HEK293 (cell line): ENCODE results near the gene LRRC74A.
A peak's percentile ranks its signal among the peaks of the same experiment; 100 is the strongest.

ENCODE experiments used
- CTCF ChIA-PET: fragments of 350-600 bp; formaldehyde crosslinking; extraction: SDS; loops from one replicate; lab custom pipeline; 2021; ENCODE audit warnings: antibody characterized with exemption; lab: Yijun Ruan, JAX
- POLR2A ChIA-PET: fragments of 300-600 bp; formaldehyde crosslinking; extraction: SDS; loops from one replicate; lab custom pipeline; 2020; ENCODE audit warnings: antibody characterized with exemption, inconsistent platforms; lab: Yijun Ruan, JAX
- H3K27ac ChIP-seq: fragments of 200-500 bp; sonication (Bioruptor generic); 2 replicates; pipeline ENCODE4 v1.5.1; 2014; ENCODE audit warnings: low read depth, low read length, control low read depth, inconsistent platforms; ENCODE audit errors: extremely low read depth
- H3K36me3 ChIP-seq, 2 experiments: fragments of 200-500 bp in 1 of 2; sonication (Bioruptor generic) in 1 of 2; 1 replicate in 1 of 2; 2 replicates in 1 of 2; pipeline ENCODE4 v1.5.1; 2014 to 2017; ENCODE audit warnings: inconsistent platforms in 2 of 2, low read length in 2 of 2; ENCODE audit not compliant: control insufficient read depth in 2 of 2, insufficient read depth in 1 of 2
- H3K4me1 ChIP-seq: fragments of 200-500 bp; sonication (Bioruptor generic); 2 replicates; pipeline ENCODE4 v1.5.1; 2014; ENCODE audit warnings: mild to moderate bottlenecking, low read length, inconsistent platforms; ENCODE audit not compliant: control insufficient read depth, insufficient read depth
- H3K4me3 ChIP-seq: 2 replicates; pipeline ENCODE4 v1.5.1; 2011; ENCODE audit warnings: low read depth, mild to moderate bottlenecking, control low read depth, low read length, moderate library complexity
- H3K9me3 ChIP-seq: fragments of 200-500 bp; sonication (Bioruptor generic); 2 replicates; pipeline ENCODE4 v1.5.1; 2014; ENCODE audit warnings: low read depth, low read length, inconsistent platforms; ENCODE audit not compliant: control insufficient read depth, insufficient read depth
- ZFP37 ChIP-seq: fragments of 450-650 bp; formaldehyde crosslinking; IDR thresholded peaks from 2 replicates; pipeline ENCODE4 v1.5.1; 2016; ENCODE audit warnings: missing biosample characterization, missing genetic modification characterization
- ZIC2 ChIP-seq: fragments of 450-650 bp; formaldehyde crosslinking; IDR thresholded peaks from 2 replicates; pipeline ENCODE4 v1.5.1; 2016; ENCODE audit warnings: missing biosample characterization, missing genetic modification characterization
- ZNF112 ChIP-seq: fragments of 450-650 bp; formaldehyde crosslinking; IDR thresholded peaks from 2 replicates; pipeline ENCODE4 v1.5.0; 2017; ENCODE audit warnings: missing biosample characterization, missing genetic modification characterization
- ZNF2 ChIP-seq: fragments of 450-650 bp; formaldehyde crosslinking; IDR thresholded peaks from 2 replicates; pipeline ENCODE4 v1.5.1; 2016; ENCODE audit warnings: missing biosample characterization, missing genetic modification characterization
- ZNF239 ChIP-seq: fragments of 450-650 bp; formaldehyde crosslinking; IDR thresholded peaks from 2 replicates; pipeline ENCODE4 v1.5.1; 2016; ENCODE audit warnings: missing biosample characterization, missing genetic modification characterization
- ZNF335 ChIP-seq: fragments of 450-650 bp; formaldehyde crosslinking; conservative IDR thresholded peaks from 2 replicates; pipeline ENCODE4 v1.5.1; 2016; ENCODE audit warnings: missing biosample characterization, missing genetic modification characterization
- ZNF341 ChIP-seq: fragments of 450-650 bp; formaldehyde crosslinking; IDR thresholded peaks from 2 replicates; pipeline ENCODE4; 2016; ENCODE audit warnings: low read depth, missing biosample characterization, missing genetic modification characterization
- ZNF350 ChIP-seq: fragments of 450-650 bp; formaldehyde crosslinking; IDR thresholded peaks from 2 replicates; pipeline ENCODE4 v1.5.0; 2017; ENCODE audit warnings: missing biosample characterization, mild to moderate bottlenecking, missing genetic modification characterization
- ZNF404 ChIP-seq: fragments of 450-650 bp; formaldehyde crosslinking; IDR thresholded peaks from 2 replicates; pipeline ENCODE4 v1.5.1; 2017; ENCODE audit warnings: missing biosample characterization, missing genetic modification characterization
- ZNF548 ChIP-seq: fragments of 450-650 bp; formaldehyde crosslinking; IDR thresholded peaks from 2 replicates; pipeline ENCODE4 v1.5.1; 2016; ENCODE audit warnings: missing biosample characterization, missing genetic modification characterization
- ZNF610 ChIP-seq: fragments of 450-650 bp; formaldehyde crosslinking; IDR thresholded peaks from 2 replicates; pipeline ENCODE4 v1.5.1; 2016; ENCODE audit warnings: missing biosample characterization, missing genetic modification characterization, borderline replicate concordance
- ZNF791 ChIP-seq: fragments of 450-650 bp; formaldehyde crosslinking; IDR thresholded peaks from 2 replicates; pipeline ENCODE4 v1.5.1; 2016; ENCODE audit warnings: missing biosample characterization, missing genetic modification characterization
- ZSCAN23 ChIP-seq: fragments of 450-650 bp; formaldehyde crosslinking; IDR thresholded peaks from 2 replicates; pipeline ENCODE4 v1.5.1; 2016; ENCODE audit warnings: missing biosample characterization, missing genetic modification characterization
- TF ChIP-seq, protein P1 (sequence below): fragments of 450-650 bp; formaldehyde crosslinking; IDR thresholded peaks from 2 replicates; pipeline ENCODE4 v1.5.1; 2016; ENCODE audit warnings: missing biosample characterization, missing genetic modification characterization
- TF ChIP-seq, protein P2 (sequence below): fragments of 450-650 bp; formaldehyde crosslinking; IDR thresholded peaks from 2 replicates; pipeline ENCODE4 v1.5.1; 2017; ENCODE audit warnings: missing biosample characterization, mild to moderate bottlenecking, missing genetic modification characterization, moderate library complexity
- TF ChIP-seq, protein P3 (sequence below): fragments of 450-650 bp; formaldehyde crosslinking; IDR thresholded peaks from 2 replicates; pipeline ENCODE4 v1.5.1; 2016; ENCODE audit warnings: missing biosample characterization, missing genetic modification characterization
- TF ChIP-seq, protein P4 (sequence below): fragments of 450-650 bp; formaldehyde crosslinking; IDR thresholded peaks from 2 replicates; pipeline ENCODE4 v1.5.1; 2016; ENCODE audit warnings: missing biosample characterization, missing genetic modification characterization
- TF ChIP-seq, protein P5 (sequence below): fragments of 450-650 bp; formaldehyde crosslinking; IDR thresholded peaks from 2 replicates; pipeline ENCODE4 v1.5.1; 2016; ENCODE audit warnings: missing biosample characterization, missing genetic modification characterization
- TF ChIP-seq, protein P6 (sequence below): fragments of 450-650 bp; IDR thresholded peaks from 2 replicates; pipeline ENCODE4 v1.5.1; 2018; ENCODE audit warnings: missing biosample characterization, missing genetic modification characterization

The LRRC74A gene

DNA sequence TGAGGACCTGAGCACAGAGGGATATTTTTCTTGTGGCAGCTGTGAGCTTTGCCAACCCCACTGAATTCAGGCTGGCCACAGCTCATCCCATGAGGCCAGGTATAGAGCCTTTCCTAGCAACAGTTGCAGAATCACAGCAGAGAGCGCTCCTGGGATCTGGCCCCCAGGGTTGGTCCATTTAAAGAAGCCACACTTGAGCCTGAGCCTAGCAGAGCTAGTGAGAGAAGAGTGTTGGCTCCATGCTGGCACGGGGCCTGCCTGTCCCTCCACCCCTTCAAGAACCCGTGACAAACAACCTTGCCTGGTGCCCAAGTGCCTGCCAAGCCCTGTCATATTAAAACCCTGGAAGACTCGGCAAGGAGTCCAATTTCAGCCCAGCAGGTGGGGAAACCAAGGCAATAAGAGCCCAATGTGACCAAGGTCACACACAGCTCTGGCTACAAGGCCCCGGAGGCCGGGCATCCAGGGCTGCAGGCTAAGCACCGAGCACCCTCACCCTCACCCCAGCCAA, 91.6 kb downstream of the LRRC74A start:
- POLR2A ChIA-PET = interaction anchor here (1.3 to 2.9 kb wide), 2 partner anchors 44 to 111 kb away, joined by 7 to 10 read pairs; partner anchors contain the start of gene IRF2BPL
- no peaks in the 10 kb centered on the region for H3K36me3 ChIP-seq
- H3K4me3 ChIP-seq = no peak overlapping the region
- CTCF ChIA-PET = interaction anchor here (0.7 to 4.9 kb wide), 25 partner anchors 9 to 152 kb away, joined by 3 to 60 read pairs (median 7); no protein-coding TSS in a partner anchor
- H3K4me1 ChIP-seq = peaks cover 32% of the 10 kb centered on the region
- peak overlapping the region; percentile 95 for H3K27ac ChIP-seq
- H3K9me3 ChIP-seq = no peaks in the 10 kb centered on the region
- TF ChIP-seq, protein P1, sequence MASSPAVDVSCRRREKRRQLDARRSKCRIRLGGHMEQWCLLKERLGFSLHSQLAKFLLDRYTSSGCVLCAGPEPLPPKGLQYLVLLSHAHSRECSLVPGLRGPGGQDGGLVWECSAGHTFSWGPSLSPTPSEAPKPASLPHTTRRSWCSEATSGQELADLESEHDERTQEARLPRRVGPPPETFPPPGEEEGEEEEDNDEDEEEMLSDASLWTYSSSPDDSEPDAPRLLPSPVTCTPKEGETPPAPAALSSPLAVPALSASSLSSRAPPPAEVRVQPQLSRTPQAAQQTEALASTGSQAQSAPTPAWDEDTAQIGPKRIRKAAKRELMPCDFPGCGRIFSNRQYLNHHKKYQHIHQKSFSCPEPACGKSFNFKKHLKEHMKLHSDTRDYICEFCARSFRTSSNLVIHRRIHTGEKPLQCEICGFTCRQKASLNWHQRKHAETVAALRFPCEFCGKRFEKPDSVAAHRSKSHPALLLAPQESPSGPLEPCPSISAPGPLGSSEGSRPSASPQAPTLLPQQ = no peak
- TF ChIP-seq ZNF610 (tag by site-specific recombination) = no peak
- peak; percentile 3; the same call in 1 of the 2 replicates for TF ChIP-seq ZNF335 (tag by site-specific recombination)
- no peak for TF ChIP-seq ZNF2
- TF ChIP-seq, protein P2, sequence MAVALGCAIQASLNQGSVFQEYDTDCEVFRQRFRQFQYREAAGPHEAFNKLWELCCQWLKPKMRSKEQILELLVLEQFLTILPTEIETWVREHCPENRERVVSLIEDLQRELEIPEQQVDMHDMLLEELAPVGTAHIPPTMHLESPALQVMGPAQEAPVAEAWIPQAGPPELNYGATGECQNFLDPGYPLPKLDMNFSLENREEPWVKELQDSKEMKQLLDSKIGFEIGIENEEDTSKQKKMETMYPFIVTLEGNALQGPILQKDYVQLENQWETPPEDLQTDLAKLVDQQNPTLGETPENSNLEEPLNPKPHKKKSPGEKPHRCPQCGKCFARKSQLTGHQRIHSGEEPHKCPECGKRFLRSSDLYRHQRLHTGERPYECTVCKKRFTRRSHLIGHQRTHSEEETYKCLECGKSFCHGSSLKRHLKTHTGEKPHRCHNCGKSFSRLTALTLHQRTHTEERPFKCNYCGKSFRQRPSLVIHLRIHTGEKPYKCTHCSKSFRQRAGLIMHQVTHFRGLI (tag by site-specific recombination) = peak; percentile 99
- no peak for TF ChIP-seq ZNF112 (tag by site-specific recombination)
- TF ChIP-seq ZNF239 (tag by site-specific recombination) = no peak
- no peak for TF ChIP-seq ZNF404 (tag by site-specific recombination)
- no peak for TF ChIP-seq ZSCAN23 (tag by site-specific recombination)
- TF ChIP-seq, protein P3, sequence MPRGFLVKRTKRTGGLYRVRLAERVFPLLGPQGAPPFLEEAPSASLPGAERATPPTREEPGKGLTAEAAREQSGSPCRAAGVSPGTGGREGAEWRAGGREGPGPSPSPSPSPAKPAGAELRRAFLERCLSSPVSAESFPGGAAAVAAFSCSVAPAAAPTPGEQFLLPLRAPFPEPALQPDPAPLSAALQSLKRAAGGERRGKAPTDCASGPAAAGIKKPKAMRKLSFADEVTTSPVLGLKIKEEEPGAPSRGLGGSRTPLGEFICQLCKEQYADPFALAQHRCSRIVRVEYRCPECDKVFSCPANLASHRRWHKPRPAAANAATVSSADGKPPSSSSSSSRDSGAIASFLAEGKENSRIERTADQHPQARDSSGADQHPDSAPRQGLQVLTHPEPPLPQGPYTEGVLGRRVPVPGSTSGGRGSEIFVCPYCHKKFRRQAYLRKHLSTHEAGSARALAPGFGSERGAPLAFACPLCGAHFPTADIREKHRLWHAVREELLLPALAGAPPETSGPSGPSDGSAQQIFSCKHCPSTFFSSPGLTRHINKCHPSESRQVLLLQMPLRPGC (tag by site-specific recombination) = no peak
- TF ChIP-seq ZFP37 = no peak
- TF ChIP-seq ZNF791 (tag by site-specific recombination) = no peak
- peak; percentile 97 for TF ChIP-seq ZIC2 (tag by site-specific recombination)
- TF ChIP-seq ZNF350 = no peak

DNA sequence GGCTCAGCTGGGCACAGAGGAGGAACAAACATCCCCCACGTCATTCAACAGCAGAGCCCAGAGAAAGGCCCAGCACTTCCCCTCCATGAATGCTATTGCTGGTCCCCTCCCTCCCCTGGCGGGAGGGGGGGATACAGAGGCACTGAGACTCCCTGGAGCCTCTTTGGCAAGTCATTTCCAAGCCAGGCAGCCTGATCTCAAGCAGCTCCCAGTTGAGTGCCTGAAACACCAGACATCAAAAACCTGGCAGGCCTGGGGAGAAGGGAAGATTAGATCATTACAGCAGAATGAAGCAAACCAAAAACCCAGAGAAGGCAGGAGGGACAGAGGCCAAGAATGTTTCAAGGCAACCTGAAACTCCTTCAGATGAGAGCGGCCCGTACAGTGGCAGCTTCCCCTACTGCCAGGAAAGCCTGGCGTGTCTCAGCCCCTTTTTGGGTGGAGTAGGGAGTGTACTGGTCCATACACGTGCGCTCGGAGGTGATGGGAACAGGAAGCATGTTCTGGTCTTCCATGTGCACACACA, 92.1 kb downstream of the LRRC74A start:
- Histone ChIP-seq H3K4me3 (no peak overlapping the region), H3K9me3 (no peaks in the 10 kb centered on the region), H3K27ac (peak overlapping the region; percentile 95), H3K4me1 (peaks cover 32% of the 10 kb centered on the region), H3K36me3 (no peaks in the 10 kb centered on the region)
- CTCF ChIA-PET = interaction anchor here (0.6 to 4.9 kb wide), 18 partner anchors 9 to 1295 kb away, joined by 3 to 60 read pairs (median 6); no protein-coding TSS in a partner anchor
- POLR2A ChIA-PET = interaction anchor here (1.0 to 2.9 kb wide), 3 partner anchors 9 to 110 kb away, joined by 4 to 10 read pairs (median 7); partner anchors contain the start of gene IRF2BPL
- TF ChIP-seq ZNF341 (peak; percentile 70), ZNF548 (tag by site-specific recombination) (no peak), ZNF335 (tag by site-specific recombination) (0 out of 2 replicates have a peak, but pooled peaks have one; percentile 59)
- TF ChIP-seq, protein P4, sequence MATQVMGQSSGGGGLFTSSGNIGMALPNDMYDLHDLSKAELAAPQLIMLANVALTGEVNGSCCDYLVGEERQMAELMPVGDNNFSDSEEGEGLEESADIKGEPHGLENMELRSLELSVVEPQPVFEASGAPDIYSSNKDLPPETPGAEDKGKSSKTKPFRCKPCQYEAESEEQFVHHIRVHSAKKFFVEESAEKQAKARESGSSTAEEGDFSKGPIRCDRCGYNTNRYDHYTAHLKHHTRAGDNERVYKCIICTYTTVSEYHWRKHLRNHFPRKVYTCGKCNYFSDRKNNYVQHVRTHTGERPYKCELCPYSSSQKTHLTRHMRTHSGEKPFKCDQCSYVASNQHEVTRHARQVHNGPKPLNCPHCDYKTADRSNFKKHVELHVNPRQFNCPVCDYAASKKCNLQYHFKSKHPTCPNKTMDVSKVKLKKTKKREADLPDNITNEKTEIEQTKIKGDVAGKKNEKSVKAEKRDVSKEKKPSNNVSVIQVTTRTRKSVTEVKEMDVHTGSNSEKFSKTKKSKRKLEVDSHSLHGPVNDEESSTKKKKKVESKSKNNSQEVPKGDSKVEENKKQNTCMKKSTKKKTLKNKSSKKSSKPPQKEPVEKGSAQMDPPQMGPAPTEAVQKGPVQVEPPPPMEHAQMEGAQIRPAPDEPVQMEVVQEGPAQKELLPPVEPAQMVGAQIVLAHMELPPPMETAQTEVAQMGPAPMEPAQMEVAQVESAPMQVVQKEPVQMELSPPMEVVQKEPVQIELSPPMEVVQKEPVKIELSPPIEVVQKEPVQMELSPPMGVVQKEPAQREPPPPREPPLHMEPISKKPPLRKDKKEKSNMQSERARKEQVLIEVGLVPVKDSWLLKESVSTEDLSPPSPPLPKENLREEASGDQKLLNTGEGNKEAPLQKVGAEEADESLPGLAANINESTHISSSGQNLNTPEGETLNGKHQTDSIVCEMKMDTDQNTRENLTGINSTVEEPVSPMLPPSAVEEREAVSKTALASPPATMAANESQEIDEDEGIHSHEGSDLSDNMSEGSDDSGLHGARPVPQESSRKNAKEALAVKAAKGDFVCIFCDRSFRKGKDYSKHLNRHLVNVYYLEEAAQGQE (tag by site-specific recombination) = no peak
- TF ChIP-seq, protein P5, sequence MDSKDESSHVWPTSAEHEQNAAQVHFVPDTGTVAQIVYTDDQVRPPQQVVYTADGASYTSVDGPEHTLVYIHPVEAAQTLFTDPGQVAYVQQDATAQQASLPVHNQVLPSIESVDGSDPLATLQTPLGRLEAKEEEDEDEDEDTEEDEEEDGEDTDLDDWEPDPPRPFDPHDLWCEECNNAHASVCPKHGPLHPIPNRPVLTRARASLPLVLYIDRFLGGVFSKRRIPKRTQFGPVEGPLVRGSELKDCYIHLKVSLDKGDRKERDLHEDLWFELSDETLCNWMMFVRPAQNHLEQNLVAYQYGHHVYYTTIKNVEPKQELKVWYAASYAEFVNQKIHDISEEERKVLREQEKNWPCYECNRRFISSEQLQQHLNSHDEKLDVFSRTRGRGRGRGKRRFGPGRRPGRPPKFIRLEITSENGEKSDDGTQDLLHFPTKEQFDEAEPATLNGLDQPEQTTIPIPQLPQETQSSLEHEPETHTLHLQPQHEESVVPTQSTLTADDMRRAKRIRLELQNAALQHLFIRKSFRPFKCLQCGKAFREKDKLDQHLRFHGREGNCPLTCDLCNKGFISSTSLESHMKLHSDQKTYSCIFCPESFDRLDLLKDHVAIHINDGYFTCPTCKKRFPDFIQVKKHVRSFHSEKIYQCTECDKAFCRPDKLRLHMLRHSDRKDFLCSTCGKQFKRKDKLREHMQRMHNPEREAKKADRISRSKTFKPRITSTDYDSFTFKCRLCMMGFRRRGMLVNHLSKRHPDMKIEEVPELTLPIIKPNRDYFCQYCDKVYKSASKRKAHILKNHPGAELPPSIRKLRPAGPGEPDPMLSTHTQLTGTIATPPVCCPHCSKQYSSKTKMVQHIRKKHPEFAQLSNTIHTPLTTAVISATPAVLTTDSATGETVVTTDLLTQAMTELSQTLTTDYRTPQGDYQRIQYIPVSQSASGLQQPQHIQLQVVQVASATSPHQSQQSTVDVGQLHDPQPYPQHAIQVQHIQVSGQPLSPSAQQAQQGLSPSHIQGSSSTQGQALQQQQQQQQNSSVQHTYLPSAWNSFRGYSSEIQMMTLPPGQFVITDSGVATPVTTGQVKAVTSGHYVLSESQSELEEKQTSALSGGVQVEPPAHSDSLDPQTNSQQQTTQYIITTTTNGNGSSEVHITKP (tag by site-specific recombination) = peak; percentile 83
- TF ChIP-seq, protein P6, sequence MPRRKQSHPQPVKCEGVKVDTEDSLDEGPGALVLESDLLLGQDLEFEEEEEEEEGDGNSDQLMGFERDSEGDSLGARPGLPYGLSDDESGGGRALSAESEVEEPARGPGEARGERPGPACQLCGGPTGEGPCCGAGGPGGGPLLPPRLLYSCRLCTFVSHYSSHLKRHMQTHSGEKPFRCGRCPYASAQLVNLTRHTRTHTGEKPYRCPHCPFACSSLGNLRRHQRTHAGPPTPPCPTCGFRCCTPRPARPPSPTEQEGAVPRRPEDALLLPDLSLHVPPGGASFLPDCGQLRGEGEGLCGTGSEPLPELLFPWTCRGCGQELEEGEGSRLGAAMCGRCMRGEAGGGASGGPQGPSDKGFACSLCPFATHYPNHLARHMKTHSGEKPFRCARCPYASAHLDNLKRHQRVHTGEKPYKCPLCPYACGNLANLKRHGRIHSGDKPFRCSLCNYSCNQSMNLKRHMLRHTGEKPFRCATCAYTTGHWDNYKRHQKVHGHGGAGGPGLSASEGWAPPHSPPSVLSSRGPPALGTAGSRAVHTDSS (tag by site-specific recombination) = no peak
